Measurements from ENCODE around the gene TCAP. TPM values are rescaled to one million over a fixed set of nuclear protein-coding genes. Genes with fewer than 3 reads are reported as not detected.

TCAP gene
- total RNA-seq, 1 donor from 2014 or later, result 0.98 TPM

GRCh38 chr17:39706921-39707337 lies 41.8 kb downstream of the TCAP start:
- Histone ChIP-seq H3K9ac (ENCODE audit: low read length) (no peak overlapping the region), H3K27ac (ENCODE audit: low read depth, low read length) (no peak overlapping the region), H2AFZ (ENCODE audit: low read depth, low read length) (no peak overlapping the region), H3K27me3 (ENCODE audit: insufficient read depth, low read length) (no peaks in the 10 kb centered on the region), H3K4me1 (ENCODE audit: insufficient read depth, low read length) (peaks cover 10% of the 10 kb centered on the region), H3K36me3 (ENCODE audit: insufficient read depth, low read length) (peaks cover 16% of the 10 kb centered on the region), H3K9me3 (ENCODE audit: insufficient read depth, low read depth, low read length) (no peaks in the 10 kb centered on the region), H3K79me2 (ENCODE audit: insufficient read depth, low read length) (peaks cover 45% of the 10 kb centered on the region), H3K4me3 (ENCODE audit: insufficient read depth, low read depth, low read length) (no peak overlapping the region), H4K20me1 (ENCODE audit: insufficient read depth, low read length) (peaks cover 61% of the 10 kb centered on the region), H3K4me2 (ENCODE audit: low read length) (no peak overlapping the region)
- Mint-ChIP-seq H3K36me3 (ENCODE audit: low read depth, unreplicated experiment) (peaks cover 13% of the 10 kb centered on the region), H3K9me3 (ENCODE audit: unreplicated experiment) (no peaks in the 10 kb centered on the region), H3K4me1 (ENCODE audit: low read depth, unreplicated experiment) (peaks cover 10% of the 10 kb centered on the region), H3K27ac (ENCODE audit: unreplicated experiment) (no peak overlapping the region), H3K27me3 (ENCODE audit: low read depth, unreplicated experiment) (no peaks in the 10 kb centered on the region), H3K4me3 (ENCODE audit: unreplicated experiment) (no peak overlapping the region)
- FAIRE-seq (no peak), DNase-seq (ENCODE audit: low read depth) (no peak)
- TF ChIP-seq EZH2 (IDR thresholded peaks at IDR 0.05; ENCODE audit: insufficient read depth, low read length), result no peak
- no peak for TF ChIP-seq CTCF (IDR thresholded peaks at IDR 0.05; ENCODE audit: insufficient read depth, low read depth, low read length)

- FAIRE-seq, result no peak
- H3K9ac ChIP-seq (ENCODE audit: low read length), result no peak overlapping the region
- H3K36me3 ChIP-seq (ENCODE audit: insufficient read depth, low read length), result peaks cover 17% of the 10 kb centered on the region
- peaks cover 5% of the 10 kb centered on the region for H3K4me1 Mint-ChIP-seq (ENCODE audit: low read depth, unreplicated experiment)
- peaks cover 13% of the 10 kb centered on the region for H3K36me3 Mint-ChIP-seq (ENCODE audit: low read depth, unreplicated experiment)
- H3K4me2 ChIP-seq (ENCODE audit: low read length), result no peak overlapping the region
- no peaks in the 10 kb centered on the region for H3K9me3 Mint-ChIP-seq (ENCODE audit: unreplicated experiment)
- peaks cover 22% of the 10 kb centered on the region for H3K79me2 ChIP-seq (ENCODE audit: insufficient read depth, low read length)
- no peaks in the 10 kb centered on the region for H3K27me3 ChIP-seq (ENCODE audit: insufficient read depth, low read length)
- H4K20me1 ChIP-seq (ENCODE audit: insufficient read depth, low read length), result peaks cover 36% of the 10 kb centered on the region
- no peaks in the 10 kb centered on the region for H3K27me3 Mint-ChIP-seq (ENCODE audit: low read depth, unreplicated experiment)
- no peaks in the 10 kb centered on the region for H3K9me3 ChIP-seq (ENCODE audit: insufficient read depth, low read depth, low read length)
- no peak overlapping the region for H3K4me3 ChIP-seq (ENCODE audit: insufficient read depth, low read depth, low read length)
- no peak for TF ChIP-seq CTCF (IDR thresholded peaks at IDR 0.05; ENCODE audit: insufficient read depth, low read depth, low read length)
- no peak for TF ChIP-seq EZH2 (IDR thresholded peaks at IDR 0.05; ENCODE audit: insufficient read depth, low read length)
- H3K4me1 ChIP-seq (ENCODE audit: insufficient read depth, low read length), result peaks cover 10% of the 10 kb centered on the region
- H3K27ac Mint-ChIP-seq (ENCODE audit: unreplicated experiment), result no peak overlapping the region
- no peak for DNase-seq (ENCODE audit: low read depth)
- H3K4me3 Mint-ChIP-seq (ENCODE audit: unreplicated experiment), result no peak overlapping the region
- no peak overlapping the region for H3K27ac ChIP-seq (ENCODE audit: low read depth, low read length)
- H2AFZ ChIP-seq (ENCODE audit: low read depth, low read length), result no peak overlapping the region
Measured at GRCh38 chr17:39709319-39709997, 44.3 kb downstream of the TCAP start.

Measured in astrocyte (in vitro differentiated cells and primary cell).